HG03354 (cell line): Measurements from ENCODE around the gene SMLR1.

ENCODE experiments used
- ATAC-seq: cut with Tn5 transposase; IDR thresholded peaks from one replicate; pipeline ENCODE4 v1.9.1; 2021; ENCODE audit warnings: mild to moderate bottlenecking; ENCODE audit not compliant: unreplicated experiment, poor library complexity, severe bottlenecking

Gene SMLR1

GRCh38 chr6:130879826-130880225 lies 52.6 kb downstream of the SMLR1 start:
- no peak for ATAC-seq

DNA sequence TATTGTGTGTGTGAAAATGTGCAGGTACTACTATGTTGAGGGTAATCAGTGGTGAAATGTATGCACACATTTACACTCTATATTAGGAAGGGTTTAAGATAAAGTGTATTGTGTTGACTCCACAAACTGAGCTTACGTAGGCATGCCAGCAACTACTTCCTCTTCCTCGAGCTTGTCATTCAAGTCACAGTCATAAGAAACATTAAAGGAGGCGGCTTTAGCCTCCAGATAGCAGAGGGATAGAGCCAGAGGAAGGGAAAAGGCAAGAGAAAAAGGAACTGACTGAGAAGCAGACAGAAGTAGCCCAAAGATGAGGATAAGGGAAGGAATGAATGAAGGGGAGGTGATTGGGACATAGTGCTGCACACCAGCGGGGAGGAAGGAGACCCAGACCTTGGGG lies 55.2 kb downstream of the SMLR1 start:
- ATAC-seq = no peak

DNA sequence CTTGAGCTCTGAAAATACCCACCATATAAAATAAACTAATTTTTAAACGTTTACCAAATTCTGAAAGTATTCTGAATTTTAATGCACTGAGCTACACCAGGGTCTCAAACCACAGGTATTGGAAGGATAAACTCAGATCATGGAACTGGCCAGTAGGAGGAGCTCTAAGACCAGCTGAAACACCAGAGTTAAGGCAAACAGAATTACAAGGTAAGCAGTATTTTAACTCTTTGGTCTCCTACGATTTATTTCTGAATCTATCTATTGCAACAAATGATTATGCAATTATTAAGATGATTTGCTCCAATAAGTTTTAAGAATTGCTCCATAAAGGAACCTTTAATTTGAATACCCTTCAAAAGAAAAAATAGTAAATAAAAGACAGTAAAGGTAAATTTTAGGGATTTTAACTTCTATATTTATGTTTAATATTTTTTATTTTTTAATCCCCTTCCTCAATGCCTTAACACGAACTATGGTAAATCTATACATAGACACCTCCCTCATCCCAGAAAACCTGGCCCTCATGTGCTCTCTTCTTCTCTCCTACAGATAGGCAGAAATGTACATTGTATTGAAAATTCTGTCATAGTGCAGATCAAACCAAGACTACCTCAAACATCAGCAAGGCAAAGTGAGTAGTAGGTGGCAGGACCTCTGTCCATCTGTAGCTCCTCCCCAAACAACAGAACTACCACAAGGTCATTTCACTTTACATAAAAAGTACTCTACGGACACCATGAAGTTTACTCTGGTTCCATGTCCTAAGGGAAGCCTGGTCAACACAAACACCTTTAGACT lies 58.4 kb downstream of the SMLR1 start:
- peak; percentile 96 for ATAC-seq
